PC-3 (cell line): ENCODE data around the gene TUBA4A.

Experiments
- CTCF ChIP-seq: fragments of 300-600 bp; sonication (generic); conservative IDR thresholded peaks from 2 replicates; pipeline ENCODE4 v1.5.1; 2017; ENCODE audit warnings: antibody characterized with exemption, low read depth, mild to moderate bottlenecking, low read length
- EZH2 ChIP-seq: fragments of 300-600 bp; sonication (generic); IDR thresholded peaks from one replicate; pipeline ENCODE4 v1.6.1; 2017; ENCODE audit warnings: antibody characterized with exemption, mild to moderate bottlenecking, low read length; ENCODE audit not compliant: unreplicated experiment
- EZH2phosphoT487 ChIP-seq: fragments of 300-600 bp; sonication (generic); IDR thresholded peaks from 2 replicates; pipeline ENCODE4 v1.6.1; 2018; ENCODE audit warnings: mild to moderate bottlenecking, antibody characterized with exemption, low read length, borderline replicate concordance

GRCh38 chr2:219296142-219296541 is 42.4 kb upstream of the TUBA4A start:
- TF ChIP-seq CTCF (no peak), EZH2 (no peak), EZH2phosphoT487 (no peak)
